IMR-90 (cell line): ENCODE data around the gene PPP1R8. TPM values are rescaled to one million over a fixed set of nuclear protein-coding genes. Genes with fewer than 3 reads are reported as not detected.

Experiments
- ATAC-seq: fragments of 200-7000 bp; cut with Tn5 transposase; 2 replicates; pipeline ENCODE4 v1.9.1; 2020; ENCODE audit warnings: low read depth, mild to moderate bottlenecking, moderate library complexity
- BruUV-seq: library from RNA; stranded (reverse); fragments of 400-500 nt; replicated peaks from 2 replicates; lab custom pipeline; 2021; lab: Mats Ljungman, UMichigan
- CTCF ChIA-PET: fragments of 300-600 bp; formaldehyde crosslinking; extraction: SDS; loops from one replicate; lab custom pipeline; 2021; ENCODE audit warnings: antibody characterized with exemption; lab: Yijun Ruan, JAX
- POLR2A ChIA-PET: fragments of 300-600 bp; sonication (Branson Sonifier 250); formaldehyde crosslinking; loops from one replicate; lab custom pipeline; 2022; ENCODE audit warnings: antibody characterized with exemption; ENCODE audit not compliant: unreplicated experiment; lab: Charles Lee
- DNase-seq: peaks from one replicate; pipeline ENCODE4 v3.0.0; 2013
- H2AFZ ChIP-seq: replicated peaks from 2 replicates; pipeline ENCODE3; 2013; ENCODE audit warnings: low read length, mild to moderate bottlenecking; ENCODE audit not compliant: poor library complexity
- H2AK5ac ChIP-seq: 2 replicates; pipeline ENCODE4 v1.6.1; 2013; ENCODE audit warnings: low read depth, low read length, inconsistent platforms
- H2AK9ac ChIP-seq: replicated peaks from 2 replicates; pipeline ENCODE3; 2013; ENCODE audit warnings: mild to moderate bottlenecking, low read depth, low read length, moderate library complexity; ENCODE audit not compliant: poor library complexity
- H2BK120ac ChIP-seq: 2 replicates; pipeline ENCODE4 v1.6.1; 2013; ENCODE audit warnings: low read depth, low read length, inconsistent platforms
- H2BK15ac ChIP-seq: 3 replicates; pipeline ENCODE4 v1.6.1; 2013; ENCODE audit warnings: low read depth, low read length, inconsistent platforms
- H2BK20ac ChIP-seq: 2 replicates; pipeline ENCODE4 v1.6.1; 2013; ENCODE audit warnings: low read depth, mild to moderate bottlenecking, inconsistent platforms, low read length, moderate library complexity
- H2BK5ac ChIP-seq: 2 replicates; pipeline ENCODE4 v1.6.1; 2013; ENCODE audit warnings: mild to moderate bottlenecking, low read depth, low read length, inconsistent platforms; ENCODE audit not compliant: poor library complexity, severe bottlenecking
- H3K14ac ChIP-seq: replicated peaks from 2 replicates; pipeline ENCODE4 v1.6.1; 2013; ENCODE audit warnings: low read depth, low read length, inconsistent platforms
- H3K18ac ChIP-seq: 2 replicates; pipeline ENCODE4 v1.6.1; 2013; ENCODE audit warnings: low read depth, low read length, control low read depth
- H3K23ac ChIP-seq: 2 replicates; pipeline ENCODE4 v1.6.1; 2013; ENCODE audit warnings: low read depth, low read length, inconsistent platforms
- H3K27ac ChIP-seq: 2 replicates; pipeline ENCODE4 v1.5.1; 2013; ENCODE audit warnings: mild to moderate bottlenecking, control low read depth, low read length; ENCODE audit not compliant: insufficient read depth
- H3K27me3 ChIP-seq: 2 replicates; pipeline ENCODE4 v1.6.1; 2013; ENCODE audit warnings: low read length; ENCODE audit not compliant: control insufficient read depth, insufficient read depth
- H3K36me3 ChIP-seq: 2 replicates; pipeline ENCODE4 v1.6.1; 2013; ENCODE audit warnings: low read length, mixed read lengths; ENCODE audit not compliant: control insufficient read depth, insufficient read depth
- H3K4ac ChIP-seq: 2 replicates; pipeline ENCODE4 v1.6.1; 2013; ENCODE audit warnings: low read depth, low read length, inconsistent platforms
- H3K4me1 ChIP-seq: 2 replicates; pipeline ENCODE4 v1.6.1; 2013; ENCODE audit warnings: low read length, mixed read lengths; ENCODE audit not compliant: control insufficient read depth, insufficient read depth
- H3K4me2 ChIP-seq: 2 replicates; pipeline ENCODE4 v1.6.1; 2013; ENCODE audit warnings: low read depth, mild to moderate bottlenecking, control low read depth, low read length, moderate library complexity
- H3K4me3 ChIP-seq: 2 replicates; pipeline ENCODE4 v1.5.1; 2013; ENCODE audit warnings: low read depth, mild to moderate bottlenecking, control low read depth, low read length, moderate library complexity; ENCODE audit not compliant: insufficient read depth
- H3K56ac ChIP-seq: 2 replicates; pipeline ENCODE4 v1.6.1; 2013; ENCODE audit warnings: low read length, inconsistent platforms; ENCODE audit not compliant: insufficient read depth; ENCODE audit errors: extremely low read depth
- H3K79me1 ChIP-seq, 2 experiments: 2 replicates each; pipeline ENCODE4 v1.6.1; 2013; ENCODE audit warnings: low read length in 2 of 2, inconsistent platforms in 1 of 2, low read depth in 1 of 2
- H3K9ac ChIP-seq: 2 replicates; pipeline ENCODE4 v1.6.1; 2013; ENCODE audit warnings: low read depth, low read length, control low read depth
- H3K9me1 ChIP-seq: 2 replicates; pipeline ENCODE4 v1.6.1; 2013; ENCODE audit warnings: low read length, inconsistent platforms; ENCODE audit not compliant: insufficient read depth
- H3K9me3 ChIP-seq: 2 replicates; pipeline ENCODE4 v1.6.1; 2013; ENCODE audit warnings: low read length; ENCODE audit not compliant: control insufficient read depth, insufficient read depth
- H4K20me1 ChIP-seq: 2 replicates; pipeline ENCODE4 v1.6.1; 2013; ENCODE audit warnings: low read length, inconsistent platforms; ENCODE audit not compliant: insufficient read depth
- H4K5ac ChIP-seq: 2 replicates; pipeline ENCODE4 v1.6.1; 2013; ENCODE audit warnings: mild to moderate bottlenecking, low read depth, low read length, control low read depth
- H4K8ac ChIP-seq, 2 experiments: 2 replicates each; pipeline ENCODE4 v1.6.1; 2013; ENCODE audit warnings: low read depth in 2 of 2, low read length in 2 of 2, control low read depth in 1 of 2, inconsistent platforms in 1 of 2
- H4K91ac ChIP-seq: 2 replicates; pipeline ENCODE4 v1.6.1; 2013; ENCODE audit warnings: low read depth, low read length, inconsistent platforms; ENCODE audit not compliant: insufficient read depth
- MAFK ChIP-seq: IDR thresholded peaks from 2 replicates; pipeline ENCODE4 v1.6.1; 2012; ENCODE audit warnings: low read depth, low read length, improper control_type of control experiment
- NFE2L2 ChIP-seq: fragments of 150-350 bp; IDR thresholded peaks from 2 replicates; pipeline ENCODE4 v1.6.1; 2016; ENCODE audit warnings: low read depth, mild to moderate bottlenecking, low read length
- POLR2A ChIP-seq: IDR thresholded peaks from 2 replicates; pipeline ENCODE4 v1.6.1; 2012; ENCODE audit warnings: mild to moderate bottlenecking, low read depth, low read length
- RCOR1 ChIP-seq: IDR thresholded peaks from 2 replicates; pipeline ENCODE4 v1.6.1; 2012; ENCODE audit warnings: mild to moderate bottlenecking, low read length, improper control_type of control experiment; ENCODE audit not compliant: insufficient replicate concordance
- SMC3 ChIP-seq: fragments of 150-350 bp; IDR thresholded peaks from 2 replicates; pipeline ENCODE4 v1.6.1; 2016; ENCODE audit warnings: low read depth, mild to moderate bottlenecking, antibody characterized with exemption, low read length, moderate library complexity
- WGBS, 2 experiments: methylation state at CpG; one replicate each; pipeline versions ENCODE4 v1.1.5 to v1.1.7; 2013; ENCODE audit warnings: missing lambda C conversion rate in 2 of 2; ENCODE audit not compliant: insufficient read length in 1 of 2; ENCODE audit errors: extremely low coverage in 2 of 2; 5-methylcytosine and 5-hydroxymethylcytosine counted together
- dilution Hi-C: fragments of 300-500 bp; cut with HindIII; formaldehyde crosslinking; loops from one replicate; pipeline ENCODE4 v1.14.3; 2018; ENCODE audit warnings: low sequenced_read_pairs; ENCODE audit not compliant: unreplicated experiment
- in situ Hi-C: fragments of 300-500 bp; cut with MboI; formaldehyde crosslinking; loops from 3 replicates; pipeline ENCODE4 v1.14.3; 2019; ENCODE audit warnings: low sequenced_read_pairs, inconsistent platforms, mixed read lengths
- intact Hi-C: fragments of 100-400 bp; cut with micrococcal nuclease; formaldehyde crosslinking; loops from 2 replicates; pipeline ENCODE4 v1.10.0; 2022
- polyA plus RNA-seq, 3 experiments: library from polyadenylated mRNA; depleted of rRNA; stranded (reverse); fragments of >200 nt; gene quantifications; 2 replicates each; pipeline ENCODE4 v1.2.3, GENCODE V29; 2012; ENCODE audit warnings: low replicate concordance in 1 of 3
- total RNA-seq: library from RNA; depleted of rRNA; stranded (reverse); fragments of >200 nt; gene quantifications from 2 replicates; pipeline ENCODE4 v1.2.3, GENCODE V29; 2012

PPP1R8 gene
- total and polyA plus RNA-seq, 2 of the 4 experiments (the other 2 are of a cell fraction), result 53.8 to 80.1 TPM

DNA sequence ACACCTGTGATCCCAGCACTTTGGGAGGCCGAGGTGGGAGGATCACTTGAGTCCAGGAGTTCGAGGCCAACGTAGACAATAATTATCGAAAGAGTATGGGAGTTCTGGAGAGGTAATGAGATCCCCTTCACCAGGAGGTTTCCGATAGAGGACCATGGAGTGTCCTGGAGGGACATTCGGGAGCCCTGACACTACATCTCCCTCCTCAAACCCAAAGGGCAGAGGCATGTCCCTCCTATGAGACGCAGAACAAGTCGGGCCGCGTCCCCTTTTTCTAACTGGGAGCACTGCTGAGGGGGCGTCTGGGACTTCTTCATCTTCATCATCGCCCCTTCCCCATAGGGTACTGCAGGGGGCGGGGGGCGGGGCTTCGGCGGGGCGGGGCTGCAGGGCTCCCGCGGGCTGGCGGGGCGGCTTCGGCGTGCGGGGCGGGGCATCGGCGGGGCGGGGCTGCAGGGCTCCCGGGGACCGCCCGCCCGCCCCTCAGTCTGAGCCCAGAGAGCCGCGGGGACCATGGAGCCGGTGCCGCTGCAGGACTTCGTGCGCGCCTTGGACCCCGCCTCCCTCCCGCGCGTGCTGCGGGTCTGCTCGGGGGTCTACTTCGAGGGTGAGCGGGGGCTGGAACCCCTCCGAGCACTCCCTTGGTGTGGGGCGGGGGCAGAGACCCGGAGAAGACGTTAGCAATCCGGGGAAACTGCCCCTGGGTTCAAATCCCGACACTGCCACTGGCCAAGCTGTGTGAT lies 41.6 kb downstream of the PPP1R8 start, which contains the start of gene THEMIS2 (continued):
- TF ChIP-seq MAFK (no peak), NFE2L2 (no peak)

- Histone ChIP-seq H3K9ac (peak overlapping the region; percentile 51), H3K9me1 (peaks cover 17% of the 10 kb centered on the region), H3K23ac (peak overlapping the region; percentile 12), H2AFZ (peak overlapping the region; percentile 93), H2BK20ac (no peak overlapping the region), H3K14ac (peak overlapping the region; percentile 58; the same call in 1 of the 2 replicates), H3K4ac (peak overlapping the region; percentile 33), H4K91ac (no peak overlapping the region; the same call in 1 of the 2 replicates), H3K36me3 (peaks cover 2% of the 10 kb centered on the region; the same call in 1 of the 2 replicates), H3K79me1 (peaks cover 0 to 6% of the 10 kb centered on the region in 2 experiments; a peak in 1 of 4 replicates), H2BK120ac (peak overlapping the region; percentile 19), H4K20me1 (peaks cover 3% of the 10 kb centered on the region), H2AK9ac (peak overlapping the region; percentile 60), H4K5ac (peak overlapping the region; percentile 21), H3K4me3 (peak overlapping the region; percentile 81), H2BK15ac (no peak overlapping the region; the same call in 2 of the 3 replicates), H3K27me3 (no peaks in the 10 kb centered on the region), H3K4me1 (peaks cover 9% of the 10 kb centered on the region), H3K27ac (no peak overlapping the region; the same call in 1 of the 2 replicates), H4K8ac (peak overlapping the region; percentile 11 to 71; a peak in 2 of 4 replicates), H3K56ac (no peak overlapping the region), H2AK5ac (peak overlapping the region; percentile 13; the same call in 1 of the 2 replicates), H3K18ac (0 out of 2 replicates have a peak overlapping the region, but pooled peaks have one; percentile 1), H3K9me3 (no peaks in the 10 kb centered on the region), H3K4me2 (peak overlapping the region; percentile 91), H2BK5ac (no peak overlapping the region)
- CTCF ChIA-PET, result interaction anchor here (0.6 kb wide), 1 partner anchor 28 kb away, joined by 3 read pairs; no protein-coding TSS in a partner anchor
- POLR2A ChIA-PET, result no interaction called here
- DNase-seq, result peak; percentile 40
- no TSS peak for BruUV-seq
- TF ChIP-seq SMC3 (no peak), NFE2L2 (no peak), RCOR1 (peak; percentile 28), POLR2A (no peak)
- intact Hi-C loops (no loop called here), dilution Hi-C loops (no loop called here), in situ Hi-C loops (loop anchor here (25.0 kb wide), 1 partner anchor 339 kb away; no protein-coding TSS in a partner anchor)
- 22% methylated on average over 6 of the region's 38 CpGs; no CpG with 5 or more reads in 1 of the 2 experiments for WGBS, 2 experiments
- ATAC-seq, result peak; percentile 33
Measured at GRCh38 chr1:27872802-27873551, 42.4 kb downstream of the PPP1R8 start.
